Measurements from ENCODE around the gene COL27A1. TPM values are rescaled to one million over a fixed set of nuclear protein-coding genes. Genes with fewer than 3 reads are reported as not detected.

The COL27A1 gene
- total and polyA plus RNA-seq, 2 experiments from 2014 or later = 10.5 to 18.0 TPM

DNA sequence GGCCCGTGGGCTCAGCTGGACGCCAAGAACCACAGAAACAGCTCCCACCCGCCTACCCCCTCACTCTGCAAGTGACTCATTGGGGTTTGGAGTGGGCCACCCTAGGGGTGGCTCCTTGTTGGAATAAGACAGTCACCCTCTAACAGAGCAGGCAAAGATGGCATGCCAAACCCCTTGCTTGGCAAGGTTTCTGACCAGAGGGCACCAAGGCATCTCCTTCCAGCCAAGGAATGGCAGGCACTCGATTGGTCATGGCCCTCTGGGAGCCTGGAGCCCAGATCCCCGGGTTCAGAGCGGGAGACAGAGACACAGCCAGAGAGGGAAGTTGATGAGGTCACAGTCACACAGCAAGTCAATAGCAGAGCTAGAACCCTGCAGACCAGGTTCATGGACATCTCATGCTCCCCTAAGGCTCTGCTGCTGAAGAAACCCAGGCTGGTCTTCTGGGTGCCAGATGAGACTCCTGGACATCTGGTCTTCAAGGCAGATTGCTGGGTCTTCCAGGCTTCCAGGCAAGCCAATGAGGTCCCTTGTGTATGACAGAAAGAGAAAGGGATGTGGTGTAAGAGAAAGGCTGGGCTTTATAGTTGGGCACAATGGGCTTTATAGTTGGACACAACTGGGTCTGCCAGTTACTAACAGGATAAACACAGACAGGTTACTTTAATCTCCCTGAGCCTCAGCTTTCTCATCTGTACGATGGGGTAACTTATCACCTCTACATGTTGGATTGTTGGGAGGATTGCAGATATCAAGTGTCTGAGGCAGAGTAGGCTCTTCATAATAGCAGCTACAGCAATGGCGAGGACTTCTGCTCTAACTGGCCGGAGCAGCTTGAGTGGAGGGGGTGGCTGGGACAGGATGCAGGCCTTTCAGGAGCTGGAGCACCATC, 33.0 kb upstream of the COL27A1 start:
- Histone ChIP-seq H3K79me2 (replicated peaks; ENCODE audit: insufficient read depth) (no peaks in the 10 kb centered on the region), H3K36me3 (ENCODE audit: insufficient read depth) (no peaks in the 10 kb centered on the region), H3K4me3 (no peak overlapping the region), H3F3A (replicated peaks; ENCODE audit: low read depth) (no peaks in the 10 kb centered on the region), H3K4me1 (ENCODE audit: insufficient read depth) (no peaks in the 10 kb centered on the region), H3K27ac (ENCODE audit: low read depth) (no peak overlapping the region), H3K27me3 (ENCODE audit: insufficient read depth) (no peaks in the 10 kb centered on the region), H4K20me1 (replicated peaks; ENCODE audit: insufficient read depth) (no peaks in the 10 kb centered on the region), H3K4me2 (no peak overlapping the region), H3K9me2 (ENCODE audit: insufficient read depth) (no peaks in the 10 kb centered on the region), H2AFZ (no peak overlapping the region)
- Mint-ChIP-seq H3K27me3 (ENCODE audit: insufficient read depth, low read depth, poor library complexity) (peaks cover 10% of the 10 kb centered on the region), H3K9me3 (no peaks in the 10 kb centered on the region), H3K36me3 (ENCODE audit: low read depth) (no peaks in the 10 kb centered on the region; the same call in 2 of the 3 replicates), H3K4me3 (no peak overlapping the region), H3K27ac (no peak overlapping the region), H3K4me1 (peaks cover 11% of the 10 kb centered on the region)
- DNase-seq (ENCODE audit: low spot score) (no peak), ATAC-seq (no peak)
- TF ChIP-seq, protein P1, sequence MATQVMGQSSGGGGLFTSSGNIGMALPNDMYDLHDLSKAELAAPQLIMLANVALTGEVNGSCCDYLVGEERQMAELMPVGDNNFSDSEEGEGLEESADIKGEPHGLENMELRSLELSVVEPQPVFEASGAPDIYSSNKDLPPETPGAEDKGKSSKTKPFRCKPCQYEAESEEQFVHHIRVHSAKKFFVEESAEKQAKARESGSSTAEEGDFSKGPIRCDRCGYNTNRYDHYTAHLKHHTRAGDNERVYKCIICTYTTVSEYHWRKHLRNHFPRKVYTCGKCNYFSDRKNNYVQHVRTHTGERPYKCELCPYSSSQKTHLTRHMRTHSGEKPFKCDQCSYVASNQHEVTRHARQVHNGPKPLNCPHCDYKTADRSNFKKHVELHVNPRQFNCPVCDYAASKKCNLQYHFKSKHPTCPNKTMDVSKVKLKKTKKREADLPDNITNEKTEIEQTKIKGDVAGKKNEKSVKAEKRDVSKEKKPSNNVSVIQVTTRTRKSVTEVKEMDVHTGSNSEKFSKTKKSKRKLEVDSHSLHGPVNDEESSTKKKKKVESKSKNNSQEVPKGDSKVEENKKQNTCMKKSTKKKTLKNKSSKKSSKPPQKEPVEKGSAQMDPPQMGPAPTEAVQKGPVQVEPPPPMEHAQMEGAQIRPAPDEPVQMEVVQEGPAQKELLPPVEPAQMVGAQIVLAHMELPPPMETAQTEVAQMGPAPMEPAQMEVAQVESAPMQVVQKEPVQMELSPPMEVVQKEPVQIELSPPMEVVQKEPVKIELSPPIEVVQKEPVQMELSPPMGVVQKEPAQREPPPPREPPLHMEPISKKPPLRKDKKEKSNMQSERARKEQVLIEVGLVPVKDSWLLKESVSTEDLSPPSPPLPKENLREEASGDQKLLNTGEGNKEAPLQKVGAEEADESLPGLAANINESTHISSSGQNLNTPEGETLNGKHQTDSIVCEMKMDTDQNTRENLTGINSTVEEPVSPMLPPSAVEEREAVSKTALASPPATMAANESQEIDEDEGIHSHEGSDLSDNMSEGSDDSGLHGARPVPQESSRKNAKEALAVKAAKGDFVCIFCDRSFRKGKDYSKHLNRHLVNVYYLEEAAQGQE (IDR thresholded peaks at IDR 0.05; ENCODE audit: unreplicated experiment) = no peak
- no peak for TF ChIP-seq EZH2phosphoT487 (IDR thresholded peaks at IDR 0.05; ENCODE audit: unreplicated experiment)
- no peak for TF ChIP-seq NANOG (IDR thresholded peaks at IDR 0.05; ENCODE audit: borderline replicate concordance)
- no peak for TF ChIP-seq CREB1 (CRISPR knock-in tag; IDR thresholded peaks at IDR 0.05; ENCODE audit: low read depth)
- TF ChIP-seq, protein P2, sequence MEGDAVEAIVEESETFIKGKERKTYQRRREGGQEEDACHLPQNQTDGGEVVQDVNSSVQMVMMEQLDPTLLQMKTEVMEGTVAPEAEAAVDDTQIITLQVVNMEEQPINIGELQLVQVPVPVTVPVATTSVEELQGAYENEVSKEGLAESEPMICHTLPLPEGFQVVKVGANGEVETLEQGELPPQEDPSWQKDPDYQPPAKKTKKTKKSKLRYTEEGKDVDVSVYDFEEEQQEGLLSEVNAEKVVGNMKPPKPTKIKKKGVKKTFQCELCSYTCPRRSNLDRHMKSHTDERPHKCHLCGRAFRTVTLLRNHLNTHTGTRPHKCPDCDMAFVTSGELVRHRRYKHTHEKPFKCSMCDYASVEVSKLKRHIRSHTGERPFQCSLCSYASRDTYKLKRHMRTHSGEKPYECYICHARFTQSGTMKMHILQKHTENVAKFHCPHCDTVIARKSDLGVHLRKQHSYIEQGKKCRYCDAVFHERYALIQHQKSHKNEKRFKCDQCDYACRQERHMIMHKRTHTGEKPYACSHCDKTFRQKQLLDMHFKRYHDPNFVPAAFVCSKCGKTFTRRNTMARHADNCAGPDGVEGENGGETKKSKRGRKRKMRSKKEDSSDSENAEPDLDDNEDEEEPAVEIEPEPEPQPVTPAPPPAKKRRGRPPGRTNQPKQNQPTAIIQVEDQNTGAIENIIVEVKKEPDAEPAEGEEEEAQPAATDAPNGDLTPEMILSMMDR (conservative IDR thresholded peaks at IDR 0.05; ENCODE audit: low read depth in 2 of 2) = no peak
- TF ChIP-seq JUNB (IDR thresholded peaks at IDR 0.05; ENCODE audit: unreplicated experiment) = no peak
- no peak for TF ChIP-seq POLR2AphosphoS5 (IDR thresholded peaks at IDR 0.05; ENCODE audit: low read depth)
- TF ChIP-seq, protein P3, sequence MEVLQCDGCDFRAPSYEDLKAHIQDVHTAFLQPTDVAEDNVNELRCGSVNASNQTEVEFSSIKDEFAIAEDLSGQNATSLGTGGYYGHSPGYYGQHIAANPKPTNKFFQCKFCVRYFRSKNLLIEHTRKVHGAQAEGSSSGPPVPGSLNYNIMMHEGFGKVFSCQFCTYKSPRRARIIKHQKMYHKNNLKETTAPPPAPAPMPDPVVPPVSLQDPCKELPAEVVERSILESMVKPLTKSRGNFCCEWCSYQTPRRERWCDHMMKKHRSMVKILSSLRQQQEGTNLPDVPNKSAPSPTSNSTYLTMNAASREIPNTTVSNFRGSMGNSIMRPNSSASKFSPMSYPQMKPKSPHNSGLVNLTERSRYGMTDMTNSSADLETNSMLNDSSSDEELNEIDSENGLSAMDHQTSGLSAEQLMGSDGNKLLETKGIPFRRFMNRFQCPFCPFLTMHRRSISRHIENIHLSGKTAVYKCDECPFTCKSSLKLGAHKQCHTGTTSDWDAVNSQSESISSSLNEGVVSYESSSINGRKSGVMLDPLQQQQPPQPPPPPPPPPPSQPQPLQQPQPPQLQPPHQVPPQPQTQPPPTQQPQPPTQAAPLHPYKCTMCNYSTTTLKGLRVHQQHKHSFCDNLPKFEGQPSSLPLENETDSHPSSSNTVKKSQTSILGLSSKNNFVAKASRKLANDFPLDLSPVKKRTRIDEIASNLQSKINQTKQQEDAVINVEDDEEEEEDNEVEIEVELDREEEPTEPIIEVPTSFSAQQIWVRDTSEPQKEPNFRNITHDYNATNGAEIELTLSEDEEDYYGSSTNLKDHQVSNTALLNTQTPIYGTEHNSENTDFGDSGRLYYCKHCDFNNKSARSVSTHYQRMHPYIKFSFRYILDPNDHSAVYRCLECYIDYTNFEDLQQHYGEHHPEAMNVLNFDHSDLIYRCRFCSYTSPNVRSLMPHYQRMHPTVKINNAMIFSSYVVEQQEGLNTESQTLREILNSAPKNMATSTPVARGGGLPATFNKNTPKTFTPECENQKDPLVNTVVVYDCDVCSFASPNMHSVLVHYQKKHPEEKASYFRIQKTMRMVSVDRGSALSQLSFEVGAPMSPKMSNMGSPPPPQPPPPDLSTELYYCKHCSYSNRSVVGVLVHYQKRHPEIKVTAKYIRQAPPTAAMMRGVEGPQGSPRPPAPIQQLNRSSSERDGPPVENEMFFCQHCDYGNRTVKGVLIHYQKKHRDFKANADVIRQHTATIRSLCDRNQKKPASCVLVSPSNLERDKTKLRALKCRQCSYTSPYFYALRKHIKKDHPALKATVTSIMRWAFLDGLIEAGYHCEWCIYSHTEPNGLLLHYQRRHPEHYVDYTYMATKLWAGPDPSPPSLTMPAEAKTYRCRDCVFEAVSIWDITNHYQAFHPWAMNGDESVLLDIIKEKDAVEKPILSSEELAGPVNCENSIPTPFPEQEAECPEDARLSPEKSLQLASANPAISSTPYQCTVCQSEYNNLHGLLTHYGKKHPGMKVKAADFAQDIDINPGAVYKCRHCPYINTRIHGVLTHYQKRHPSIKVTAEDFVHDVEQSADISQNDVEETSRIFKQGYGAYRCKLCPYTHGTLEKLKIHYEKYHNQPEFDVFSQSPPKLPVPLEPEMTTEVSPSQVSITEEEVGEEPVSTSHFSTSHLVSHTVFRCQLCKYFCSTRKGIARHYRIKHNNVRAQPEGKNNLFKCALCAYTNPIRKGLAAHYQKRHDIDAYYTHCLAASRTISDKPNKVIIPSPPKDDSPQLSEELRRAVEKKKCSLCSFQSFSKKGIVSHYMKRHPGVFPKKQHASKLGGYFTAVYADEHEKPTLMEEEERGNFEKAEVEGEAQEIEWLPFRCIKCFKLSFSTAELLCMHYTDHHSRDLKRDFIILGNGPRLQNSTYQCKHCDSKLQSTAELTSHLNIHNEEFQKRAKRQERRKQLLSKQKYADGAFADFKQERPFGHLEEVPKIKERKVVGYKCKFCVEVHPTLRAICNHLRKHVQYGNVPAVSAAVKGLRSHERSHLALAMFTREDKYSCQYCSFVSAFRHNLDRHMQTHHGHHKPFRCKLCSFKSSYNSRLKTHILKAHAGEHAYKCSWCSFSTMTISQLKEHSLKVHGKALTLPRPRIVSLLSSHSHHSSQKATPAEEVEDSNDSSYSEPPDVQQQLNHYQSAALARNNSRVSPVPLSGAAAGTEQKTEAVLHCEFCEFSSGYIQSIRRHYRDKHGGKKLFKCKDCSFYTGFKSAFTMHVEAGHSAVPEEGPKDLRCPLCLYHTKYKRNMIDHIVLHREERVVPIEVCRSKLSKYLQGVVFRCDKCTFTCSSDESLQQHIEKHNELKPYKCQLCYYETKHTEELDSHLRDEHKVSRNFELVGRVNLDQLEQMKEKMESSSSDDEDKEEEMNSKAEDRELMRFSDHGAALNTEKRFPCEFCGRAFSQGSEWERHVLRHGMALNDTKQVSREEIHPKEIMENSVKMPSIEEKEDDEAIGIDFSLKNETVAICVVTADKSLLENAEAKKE (CRISPR knock-in tag; IDR thresholded peaks at IDR 0.05) = no peak
- no peak for TF ChIP-seq ZNF331 (CRISPR knock-in tag; IDR thresholded peaks at IDR 0.05; ENCODE audit: low read depth)
- TF ChIP-seq, protein P4, sequence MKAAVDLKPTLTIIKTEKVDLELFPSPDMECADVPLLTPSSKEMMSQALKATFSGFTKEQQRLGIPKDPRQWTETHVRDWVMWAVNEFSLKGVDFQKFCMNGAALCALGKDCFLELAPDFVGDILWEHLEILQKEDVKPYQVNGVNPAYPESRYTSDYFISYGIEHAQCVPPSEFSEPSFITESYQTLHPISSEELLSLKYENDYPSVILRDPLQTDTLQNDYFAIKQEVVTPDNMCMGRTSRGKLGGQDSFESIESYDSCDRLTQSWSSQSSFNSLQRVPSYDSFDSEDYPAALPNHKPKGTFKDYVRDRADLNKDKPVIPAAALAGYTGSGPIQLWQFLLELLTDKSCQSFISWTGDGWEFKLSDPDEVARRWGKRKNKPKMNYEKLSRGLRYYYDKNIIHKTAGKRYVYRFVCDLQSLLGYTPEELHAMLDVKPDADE (IDR thresholded peaks at IDR 0.05) = no peak
- TF ChIP-seq EZH2 (IDR thresholded peaks at IDR 0.05; ENCODE audit: low read depth, unreplicated experiment) = no peak
- TF ChIP-seq ZNF114 (CRISPR knock-in tag; IDR thresholded peaks at IDR 0.05) = no peak
- no peak for TF ChIP-seq STAT1 (IDR thresholded peaks at IDR 0.05; ENCODE audit: unreplicated experiment)

Measured in GM23338 (cell line).